Muscle of leg (tissue), 11 donors: Measurements from ENCODE around the gene PAX9. TPM values are rescaled to one million over a fixed set of nuclear protein-coding genes. Genes with fewer than 3 reads are reported as not detected.
A peak's percentile ranks its signal among the peaks of the same experiment; 100 is the strongest.

ENCODE experiments used
- DNase-seq: peaks from one replicate; pipeline ENCODE4 v3.0.0; 2013
- H3K27ac ChIP-seq: one replicate; pipeline ENCODE4 v1.5.1; 2013; ENCODE audit warnings: mild to moderate bottlenecking, low read length, control low read depth
- H3K27me3 ChIP-seq: one replicate; pipeline ENCODE4 v1.6.1; 2013; ENCODE audit warnings: low read length; ENCODE audit not compliant: control insufficient read depth, insufficient read depth
- H3K36me3 ChIP-seq: one replicate; pipeline ENCODE4 v1.6.1; 2013; ENCODE audit warnings: low read length; ENCODE audit not compliant: control insufficient read depth, insufficient read depth
- H3K4me1 ChIP-seq: one replicate; pipeline ENCODE4 v1.6.1; 2013; ENCODE audit warnings: low read length; ENCODE audit not compliant: control insufficient read depth, insufficient read depth
- H3K4me3 ChIP-seq: one replicate; pipeline ENCODE4 v1.5.1; 2013; ENCODE audit warnings: low read length, control low read depth
- H3K9me3 ChIP-seq: replicated peaks from 2 replicates; pipeline ENCODE4 v1.6.1; 2013; ENCODE audit warnings: low read depth, low read length; ENCODE audit not compliant: control insufficient read depth
- WGBS: methylation state at CpG from one replicate; pipeline ENCODE4 v1.1.5; 2013; ENCODE audit warnings: missing lambda C conversion rate; ENCODE audit not compliant: insufficient coverage; 5-methylcytosine and 5-hydroxymethylcytosine counted together
- polyA plus RNA-seq, 8 donors: library from polyadenylated mRNA; unstranded; fragments of 120-200 nt; gene quantifications; one replicate each; pipeline versions ENCODE4 v1.2.1 to v1.2.3, GENCODE V29; 2013; ENCODE audit warnings: inconsistent platforms in 1 of 8, low replicate concordance in 1 of 8; ENCODE audit not compliant: insufficient read length in 8 of 8, insufficient read depth in 1 of 8
- total RNA-seq: library from RNA; stranded (reverse); fragments of 120-200 nt; gene quantifications from one replicate; pipeline ENCODE4 v1.2.4, GENCODE V29; 2013

The PAX9 gene
- total and polyA plus RNA-seq, 9 donors = 0.12 to 1.9 (median 0.36) TPM

DNA sequence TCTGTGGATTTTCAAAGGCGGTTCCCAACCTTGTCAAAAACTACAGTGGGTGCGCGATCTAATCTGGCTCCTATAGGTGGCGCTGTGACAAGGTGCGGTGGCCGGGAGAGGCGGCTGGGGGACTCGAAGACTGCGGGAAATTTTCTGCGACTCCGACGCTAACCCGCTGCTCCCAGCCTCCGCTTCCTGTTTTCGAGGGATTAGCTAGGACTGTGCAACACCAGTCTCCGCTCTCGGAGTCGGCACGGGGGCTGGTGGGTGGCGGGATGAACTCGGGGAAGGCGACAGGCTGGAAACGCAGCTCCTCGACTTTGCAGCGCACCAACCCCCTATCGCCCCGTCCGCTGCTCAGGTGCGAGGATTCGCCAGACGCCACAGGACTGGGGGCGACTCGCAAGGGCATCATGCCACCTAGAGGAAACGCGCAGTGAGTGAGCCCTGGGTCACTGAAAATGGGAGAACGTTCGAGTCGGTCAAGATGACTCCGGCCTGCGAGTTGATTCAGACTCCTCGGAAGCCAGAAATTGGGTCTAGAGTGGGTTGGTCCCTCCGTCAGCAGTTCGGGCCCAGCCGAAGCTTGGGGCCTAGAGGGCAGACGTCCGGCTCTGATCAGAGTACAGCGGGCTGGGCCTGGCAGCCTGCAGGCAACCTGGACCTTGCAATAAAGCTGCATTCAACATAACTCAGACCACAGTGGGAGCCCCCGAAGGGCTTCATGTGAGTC is 5.5 kb upstream of the PAX9 start:
- Histone ChIP-seq H3K4me1 (peaks cover 37% of the 10 kb centered on the region), H3K27me3 (peaks cover 91% of the 10 kb centered on the region), H3K36me3 (no peaks in the 10 kb centered on the region), H3K4me3 (no peak overlapping the region), H3K27ac (no peak overlapping the region), H3K9me3 (no peaks in the 10 kb centered on the region)
- DNase-seq = no peak
- WGBS = 6% methylated on average over 46 of the region's 48 CpGs

GRCh38 chr14:36656687-36657398 is 4.8 kb upstream of the PAX9 start:
- WGBS = 7% methylated on average over 25 of the region's 31 CpGs
- no peak for DNase-seq
- H3K27ac ChIP-seq = no peak overlapping the region
- H3K36me3 ChIP-seq = no peaks in the 10 kb centered on the region
- H3K4me1 ChIP-seq = peaks cover 43% of the 10 kb centered on the region
- no peaks in the 10 kb centered on the region for H3K9me3 ChIP-seq
- H3K27me3 ChIP-seq = peaks cover 94% of the 10 kb centered on the region
- no peak overlapping the region for H3K4me3 ChIP-seq

DNA sequence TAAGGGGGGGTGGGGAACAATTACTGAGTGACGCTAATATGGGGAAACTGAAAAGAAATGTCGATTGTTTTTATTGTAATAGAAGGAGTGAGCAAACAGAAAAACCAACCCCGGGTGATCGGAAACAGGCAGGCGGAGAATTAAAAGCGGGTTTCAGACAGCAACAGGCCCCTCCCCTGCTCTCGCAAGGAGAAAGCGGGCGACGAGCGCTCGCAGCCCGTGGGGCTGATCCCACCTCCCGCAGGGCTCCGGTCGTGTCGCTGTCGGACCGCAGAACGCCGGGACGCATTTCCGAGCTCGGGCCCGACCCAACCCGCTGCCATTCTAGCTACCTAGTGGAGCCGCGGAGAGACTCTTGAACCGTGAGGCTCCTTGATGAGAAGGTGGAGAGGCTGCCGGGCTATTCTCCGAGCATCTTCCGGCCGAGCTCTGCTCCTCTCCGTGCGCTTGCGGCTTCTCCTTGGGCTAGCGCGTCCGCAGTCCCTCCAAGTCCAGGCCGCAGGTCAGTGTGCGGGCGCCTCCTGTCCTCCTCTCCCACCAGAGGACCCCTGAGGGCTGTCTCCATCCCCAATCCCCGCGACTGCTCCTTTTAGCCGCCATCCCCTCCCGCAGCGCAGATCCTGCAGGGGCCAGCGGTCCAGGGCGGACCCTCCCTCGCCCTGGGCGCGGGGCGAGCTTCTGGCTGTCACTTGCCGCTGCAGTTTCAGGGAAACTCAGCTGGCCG is 4.1 kb upstream of the PAX9 start:
- 1% methylated on average over 52 of the region's 55 CpGs for WGBS
- Histone ChIP-seq H3K27ac (no peak overlapping the region), H3K4me1 (peaks cover 49% of the 10 kb centered on the region), H3K27me3 (peaks cover 98% of the 10 kb centered on the region), H3K9me3 (no peaks in the 10 kb centered on the region), H3K36me3 (no peaks in the 10 kb centered on the region), H3K4me3 (peak overlapping the region; percentile 9)
- DNase-seq = no peak

GRCh38 chr14:36658123-36659009 is 3.3 kb upstream of the PAX9 start:
- Histone ChIP-seq H3K4me3 (peak overlapping the region; percentile 9), H3K9me3 (no peaks in the 10 kb centered on the region), H3K27ac (no peak overlapping the region), H3K36me3 (no peaks in the 10 kb centered on the region), H3K27me3 (peaks cover 100% of the 10 kb centered on the region), H3K4me1 (peaks cover 57% of the 10 kb centered on the region)
- WGBS = 7% methylated on average over 43 of the region's 55 CpGs
- DNase-seq = no peak

- H3K27me3 ChIP-seq = peaks cover 100% of the 10 kb centered on the region
- H3K4me3 ChIP-seq = no peak overlapping the region
- WGBS = 12% methylated on average over 34 of the region's 35 CpGs
- H3K9me3 ChIP-seq = no peaks in the 10 kb centered on the region
- no peaks in the 10 kb centered on the region for H3K36me3 ChIP-seq
- H3K27ac ChIP-seq = no peak overlapping the region
- no peak for DNase-seq
- H3K4me1 ChIP-seq = peaks cover 62% of the 10 kb centered on the region
These were observed 2.4 kb upstream of the PAX9 start for GRCh38 chr14:36659010-36659821.

GRCh38 chr14:36659822-36660735 is 1.6 kb upstream of the PAX9 start:
- peaks cover 58% of the 10 kb centered on the region for H3K4me1 ChIP-seq
- H3K4me3 ChIP-seq = no peak overlapping the region
- no peaks in the 10 kb centered on the region for H3K36me3 ChIP-seq
- H3K9me3 ChIP-seq = no peaks in the 10 kb centered on the region
- no peak overlapping the region for H3K27ac ChIP-seq
- peaks cover 99% of the 10 kb centered on the region for H3K27me3 ChIP-seq
- no peak for DNase-seq
- WGBS = 14% methylated on average over 12 of the region's 19 CpGs

GRCh38 chr14:36660736-36661505 is 739 bp upstream of the PAX9 start:
- H3K36me3 ChIP-seq = no peaks in the 10 kb centered on the region
- WGBS = 6% methylated on average over 29 of the region's 35 CpGs
- H3K27me3 ChIP-seq = peaks cover 93% of the 10 kb centered on the region
- DNase-seq = no peak
- no peaks in the 10 kb centered on the region for H3K9me3 ChIP-seq
- no peak overlapping the region for H3K4me3 ChIP-seq
- peaks cover 53% of the 10 kb centered on the region for H3K4me1 ChIP-seq
- H3K27ac ChIP-seq = no peak overlapping the region

DNA sequence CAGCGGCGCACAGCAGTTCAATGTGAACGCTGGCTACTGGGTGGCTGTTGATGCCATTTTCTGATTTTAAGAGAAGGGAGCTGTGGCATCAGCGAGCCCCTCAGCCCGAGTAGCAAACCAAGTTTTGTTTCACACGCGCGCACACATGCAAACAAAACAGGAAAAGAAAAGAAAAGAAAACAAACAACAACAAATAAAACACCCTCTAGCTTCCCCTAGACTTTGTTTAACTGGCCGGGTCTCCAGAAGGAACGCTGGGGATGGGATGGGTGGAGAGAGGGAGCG is 540 bp downstream of the PAX9 start:
- no peak for DNase-seq
- Histone ChIP-seq H3K27ac (no peak overlapping the region), H3K27me3 (peaks cover 93% of the 10 kb centered on the region), H3K4me3 (peak overlapping the region; percentile 46), H3K9me3 (no peaks in the 10 kb centered on the region), H3K4me1 (peaks cover 46% of the 10 kb centered on the region), H3K36me3 (no peaks in the 10 kb centered on the region)
- WGBS = 0% methylated on average over 1 of the region's 11 CpGs
